GM19035 (cell line): ENCODE measurements around the gene IGF2R.

Experiments
- ATAC-seq: cut with Tn5 transposase; IDR thresholded peaks from one replicate; pipeline ENCODE4 v1.9.1; 2021; ENCODE audit not compliant: unreplicated experiment

Gene IGF2R

DNA sequence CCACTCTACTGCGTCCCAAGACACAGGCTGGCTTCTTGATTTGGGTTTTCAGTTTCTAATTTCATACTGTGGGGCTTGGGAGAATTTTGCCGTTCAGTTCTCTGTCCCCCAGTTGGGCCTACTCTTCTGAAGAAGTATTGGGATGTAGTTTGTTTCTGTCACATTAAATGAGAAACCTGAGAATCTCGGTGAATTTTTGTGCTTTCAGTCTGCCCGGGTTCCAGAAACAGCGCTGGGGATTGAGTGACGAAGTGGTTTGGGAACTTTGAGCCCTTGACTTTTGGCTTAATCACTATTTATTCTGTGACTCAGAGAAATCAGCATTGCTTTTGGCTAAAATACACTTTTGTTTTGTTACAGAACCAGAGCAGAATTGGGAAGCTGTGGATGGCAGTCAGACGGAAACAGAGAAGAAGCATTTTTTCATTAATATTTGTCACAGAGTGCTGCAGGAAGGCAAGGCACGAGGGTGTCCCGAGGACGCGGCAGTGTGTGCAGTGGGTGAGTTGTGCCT, 74.0 kb downstream of the IGF2R start:
- no peak for ATAC-seq

DNA sequence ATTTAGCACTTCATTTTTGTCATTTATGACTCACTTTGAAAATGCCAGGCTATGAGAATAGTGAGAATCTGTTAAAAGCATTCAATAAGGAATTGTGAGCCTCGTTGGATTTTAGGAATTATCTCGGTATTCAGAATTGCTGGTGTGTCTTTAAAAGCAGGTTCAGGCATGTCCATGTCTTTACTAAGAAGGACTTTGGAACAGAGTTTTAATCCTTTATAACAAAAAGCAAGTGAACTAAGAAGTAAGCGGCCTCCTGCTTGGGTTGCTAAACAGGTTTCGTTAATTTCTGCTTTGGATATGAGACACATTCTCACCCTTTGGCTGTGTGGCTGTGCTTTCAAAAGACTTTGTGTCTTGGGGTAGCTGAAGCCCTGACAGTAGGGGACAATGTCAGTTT, 74.9 kb downstream of the IGF2R start:
- no peak for ATAC-seq

DNA sequence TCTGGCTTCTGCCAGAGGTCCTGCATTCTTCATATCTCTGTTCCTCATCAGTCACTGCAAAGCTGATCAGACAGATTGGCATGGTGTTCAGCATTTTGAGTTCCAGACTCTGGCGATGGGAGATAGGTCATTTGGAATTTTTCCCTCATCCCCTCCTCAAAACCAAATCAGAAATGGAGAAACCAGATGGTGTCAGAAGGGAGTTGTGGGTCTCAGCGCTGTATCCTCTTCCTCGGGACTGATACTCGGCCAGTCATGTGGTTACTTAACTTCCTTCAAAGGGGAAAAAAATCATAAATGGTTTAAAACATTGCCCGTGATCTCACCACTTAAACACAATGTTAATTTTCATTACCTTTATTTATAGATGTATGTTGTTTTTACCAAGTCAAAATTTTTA, 75.8 kb downstream of the IGF2R start:
- no peak for ATAC-seq

DNA sequence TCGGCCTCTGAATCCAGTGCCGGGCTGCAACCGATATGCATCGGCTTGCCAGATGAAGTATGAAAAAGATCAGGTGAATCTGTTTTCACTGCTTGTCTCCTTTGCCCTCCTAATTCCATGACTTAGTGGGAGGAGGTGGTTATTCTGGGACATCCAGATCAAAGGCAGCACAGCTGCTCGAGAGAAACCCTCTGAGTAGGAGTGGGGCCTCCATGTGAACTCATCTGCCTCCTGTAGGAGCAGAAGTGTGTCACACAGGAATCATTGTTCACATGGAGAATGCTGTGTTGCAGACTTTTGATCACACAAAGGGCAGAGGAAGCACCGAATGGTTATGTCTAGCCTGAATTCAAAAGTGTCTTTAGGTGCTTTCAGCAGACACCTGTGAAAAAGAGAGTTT, 79.6 kb downstream of the IGF2R start:
- no peak for ATAC-seq

DNA sequence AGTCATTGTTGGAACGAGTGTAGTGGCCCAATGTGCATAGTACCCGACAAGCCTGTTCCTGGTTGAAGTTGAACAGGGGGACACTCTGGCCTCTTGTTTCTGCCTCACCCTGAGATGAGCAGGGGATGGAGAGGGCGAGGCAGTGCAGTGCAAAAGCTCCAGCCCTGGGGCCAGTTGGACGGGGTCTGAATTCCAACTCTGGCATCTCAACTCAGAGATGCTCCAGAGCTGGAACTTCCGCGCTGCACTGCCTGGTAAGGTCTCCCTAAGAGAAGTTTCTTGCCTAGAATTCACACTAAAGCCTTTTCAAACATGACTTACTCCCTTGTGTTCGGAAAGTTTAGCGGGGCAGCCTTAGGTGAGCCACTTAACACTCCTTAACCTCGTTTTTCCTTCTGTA, 80.5 kb downstream of the IGF2R start:
- ATAC-seq: no peak

DNA sequence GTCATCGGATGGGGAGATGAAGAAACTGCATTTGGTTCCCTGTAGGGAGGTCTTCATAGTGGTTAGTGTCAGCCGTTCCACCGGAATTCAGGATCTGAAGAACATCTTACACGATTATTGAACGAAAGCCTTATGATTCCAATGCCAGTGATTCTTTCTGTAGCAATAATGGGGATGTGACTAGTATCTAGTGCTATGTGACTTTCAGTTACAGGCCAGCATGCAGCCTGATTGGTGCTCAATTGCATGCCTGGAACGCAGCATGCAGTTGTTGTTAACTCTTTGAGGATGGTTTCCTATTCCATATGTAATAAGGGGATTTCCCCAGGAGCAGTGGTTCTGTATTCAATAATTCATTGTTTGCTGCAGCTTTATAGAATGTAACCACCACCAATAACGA, 81.1 kb downstream of the IGF2R start:
- ATAC-seq: no peak

DNA sequence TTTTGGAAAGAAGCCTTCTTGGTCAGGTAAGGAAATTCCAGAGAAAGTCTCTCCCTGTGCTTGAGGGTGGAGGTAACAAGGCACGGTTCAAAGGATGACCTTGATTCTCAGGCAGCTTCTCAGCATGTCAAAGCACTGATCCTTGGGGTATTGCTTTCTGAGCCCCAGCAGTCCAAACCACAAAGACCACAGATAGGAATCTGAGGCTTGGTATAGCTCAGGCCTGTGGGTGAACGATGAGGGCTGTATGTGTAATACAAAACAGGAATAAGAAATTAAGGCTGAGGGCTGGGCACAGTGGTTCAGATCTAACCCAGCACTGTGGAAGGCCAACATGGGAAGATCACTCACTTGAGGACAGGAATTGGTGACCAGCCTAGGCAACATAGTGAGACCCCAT, 82.5 kb downstream of the IGF2R start:
- no peak for ATAC-seq

DNA sequence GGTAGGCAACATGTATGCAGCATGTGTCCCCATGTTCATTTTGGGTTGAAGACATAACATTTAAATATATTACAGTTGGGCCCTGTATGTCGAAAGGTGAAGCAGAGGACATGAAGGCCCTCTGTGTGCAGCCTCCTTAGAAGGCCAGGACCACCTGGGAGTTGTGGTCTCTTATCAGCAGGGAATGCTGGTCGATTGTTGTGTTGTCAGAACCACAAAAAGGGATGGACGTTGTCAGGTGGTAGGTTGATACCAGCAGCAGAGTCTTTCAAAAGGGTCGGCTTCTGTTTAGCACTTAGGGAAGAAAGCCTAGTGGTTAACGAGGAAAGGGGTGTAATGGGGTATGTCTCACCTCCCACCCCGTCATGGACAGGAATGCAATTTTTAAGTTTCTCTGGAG, 85.4 kb downstream of the IGF2R start:
- no peak for ATAC-seq

DNA sequence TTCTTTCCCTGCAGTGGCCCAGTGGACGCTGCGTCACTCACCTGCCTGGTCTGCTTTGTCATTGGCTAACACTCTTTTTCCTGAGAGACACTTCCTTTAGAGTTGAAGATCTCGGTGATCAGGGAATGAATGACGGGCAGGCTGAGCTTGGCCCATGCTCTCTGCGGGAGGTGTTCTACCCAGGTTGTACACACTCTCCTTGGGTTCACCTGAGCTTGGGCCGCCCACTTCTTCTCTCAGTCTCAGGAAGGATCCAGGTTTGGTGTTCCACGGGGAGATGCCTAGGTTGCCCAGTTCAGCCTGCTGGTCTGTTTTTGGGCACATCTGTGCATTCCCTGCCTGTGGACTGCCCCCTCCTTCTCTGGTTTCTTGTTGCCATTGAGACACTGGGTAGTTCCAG, 86.0 kb downstream of the IGF2R start:
- ATAC-seq: no peak

DNA sequence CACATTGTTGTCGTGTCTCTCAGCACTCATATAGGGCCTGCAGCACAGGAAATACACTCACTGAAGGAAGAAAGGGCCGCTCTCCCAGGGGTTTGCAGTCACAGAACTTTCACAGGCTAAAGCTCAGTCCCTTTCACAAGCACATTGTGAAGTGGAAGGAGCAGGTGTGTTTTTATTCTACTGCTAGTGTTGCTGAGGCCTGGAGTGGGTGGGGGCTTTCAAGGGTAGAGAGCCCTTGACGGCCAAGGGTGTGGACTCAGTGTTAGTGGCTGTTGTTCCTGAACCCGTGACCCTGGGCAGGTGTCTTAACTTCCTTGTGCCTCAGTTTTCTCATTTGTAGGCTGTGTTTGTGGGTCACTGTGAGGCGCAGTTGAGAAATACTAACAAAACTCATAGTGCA, 86.5 kb downstream of the IGF2R start:
- no peak for ATAC-seq

DNA sequence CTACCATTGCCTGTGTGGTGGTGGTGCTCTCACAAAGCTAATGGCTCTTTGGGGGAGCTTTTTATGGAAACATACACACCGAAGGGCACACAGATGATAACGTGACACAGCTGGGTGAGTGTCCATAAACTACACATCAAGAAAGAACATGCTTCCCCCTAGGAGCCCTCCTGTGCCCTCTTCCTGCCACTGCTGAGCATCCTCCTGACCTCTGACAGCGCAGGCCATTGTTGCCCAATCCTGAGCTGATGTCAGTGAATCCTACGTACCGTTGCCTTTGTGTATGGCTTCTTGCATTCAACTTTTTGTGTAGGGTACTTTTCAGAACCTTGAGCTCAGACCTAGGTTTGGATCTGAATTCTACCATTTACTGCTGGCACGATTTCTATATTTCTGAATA, 86.9 kb downstream of the IGF2R start:
- no peak for ATAC-seq

DNA sequence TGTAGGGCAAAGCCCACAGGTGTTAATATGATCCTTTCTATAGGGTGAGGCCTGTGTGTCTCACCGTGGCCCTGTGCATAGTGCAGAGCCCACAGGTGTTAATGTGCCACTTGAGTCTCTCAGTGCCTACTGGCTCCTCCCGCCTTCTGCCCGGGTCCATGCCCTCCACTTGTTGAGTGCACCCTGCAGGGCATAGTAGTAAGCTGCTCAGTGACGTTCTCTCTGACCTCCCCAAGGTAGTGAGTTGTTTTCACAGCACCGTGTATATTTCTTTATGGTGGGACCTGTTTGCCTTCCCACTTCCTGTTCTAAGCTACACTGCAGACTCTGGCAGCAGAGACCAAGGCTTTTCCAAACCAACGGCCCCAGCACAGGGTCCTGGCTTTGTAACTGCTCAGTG, 88.2 kb downstream of the IGF2R start:
- no peak for ATAC-seq

DNA sequence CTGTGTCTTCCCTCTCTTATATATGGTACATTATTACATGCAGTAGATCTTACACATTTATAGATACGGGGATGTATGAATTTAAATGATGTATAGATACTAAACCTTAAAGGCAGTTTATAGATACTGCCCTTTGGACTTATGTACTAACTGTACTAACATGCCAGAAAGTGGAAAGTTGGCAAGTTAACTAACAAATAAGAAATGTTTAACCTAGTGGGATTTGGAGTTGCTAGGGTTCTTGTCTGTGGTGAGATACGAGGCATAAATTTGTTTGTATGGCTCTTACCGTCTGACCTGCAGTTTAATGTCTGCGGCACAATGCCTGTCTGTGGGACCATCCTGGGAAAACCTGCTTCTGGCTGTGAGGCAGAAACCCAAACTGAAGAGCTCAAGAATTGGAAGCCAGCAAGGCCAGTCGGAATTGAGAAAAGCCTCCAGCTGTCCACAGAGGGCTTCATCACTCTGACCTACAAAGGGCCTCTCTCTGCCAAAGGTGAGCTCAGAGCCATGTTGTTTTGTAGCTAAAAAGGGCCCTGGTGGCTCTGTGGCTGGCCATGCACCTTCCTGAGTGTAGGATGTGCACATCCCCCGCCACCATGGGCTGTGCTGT, 89.8 kb downstream of the IGF2R start:
- no peak for ATAC-seq

DNA sequence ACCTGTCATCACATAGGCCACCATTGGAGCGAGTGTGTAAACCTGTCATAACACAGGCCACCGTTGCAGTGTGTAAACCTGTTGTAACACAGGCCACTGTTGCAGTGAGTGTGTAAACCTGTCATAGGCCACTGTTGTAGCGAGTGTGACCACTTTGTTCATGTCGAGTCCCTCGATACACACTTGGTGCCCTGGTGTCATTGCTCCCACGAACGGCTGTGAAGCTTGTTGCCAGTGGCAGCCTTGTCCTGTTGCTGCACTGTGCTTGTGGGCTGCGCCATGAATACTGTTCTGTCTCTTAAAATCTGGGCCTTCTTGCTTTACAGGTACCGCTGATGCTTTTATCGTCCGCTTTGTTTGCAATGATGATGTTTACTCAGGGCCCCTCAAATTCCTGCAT, 91.3 kb downstream of the IGF2R start:
- no peak for ATAC-seq

DNA sequence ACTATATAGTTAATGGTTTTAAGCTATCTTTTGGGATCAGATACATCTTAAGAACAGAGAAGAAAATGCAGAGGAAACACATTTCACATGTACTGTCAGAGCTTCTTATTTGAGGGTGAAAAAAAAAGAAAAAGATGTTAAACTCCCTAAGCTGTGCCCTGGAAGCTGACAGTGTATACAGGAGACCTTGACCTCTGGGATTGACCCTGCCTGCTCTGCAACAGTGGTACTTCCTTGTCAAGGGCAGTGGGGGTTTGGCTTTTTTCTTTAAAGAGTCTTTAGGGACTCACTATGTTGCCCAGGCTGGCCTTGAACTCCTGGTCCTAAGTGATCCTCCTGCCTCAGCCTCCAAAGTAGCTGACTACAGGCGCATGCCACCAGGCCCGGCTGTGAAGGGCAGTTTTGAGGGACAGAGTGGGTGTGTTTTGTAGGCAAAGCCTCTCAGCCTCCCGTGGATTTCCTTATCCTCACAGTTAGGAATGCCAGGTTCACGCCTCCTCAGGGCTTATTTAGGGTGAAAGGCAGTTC, 92.1 kb downstream of the IGF2R start:
- ATAC-seq: no peak

DNA sequence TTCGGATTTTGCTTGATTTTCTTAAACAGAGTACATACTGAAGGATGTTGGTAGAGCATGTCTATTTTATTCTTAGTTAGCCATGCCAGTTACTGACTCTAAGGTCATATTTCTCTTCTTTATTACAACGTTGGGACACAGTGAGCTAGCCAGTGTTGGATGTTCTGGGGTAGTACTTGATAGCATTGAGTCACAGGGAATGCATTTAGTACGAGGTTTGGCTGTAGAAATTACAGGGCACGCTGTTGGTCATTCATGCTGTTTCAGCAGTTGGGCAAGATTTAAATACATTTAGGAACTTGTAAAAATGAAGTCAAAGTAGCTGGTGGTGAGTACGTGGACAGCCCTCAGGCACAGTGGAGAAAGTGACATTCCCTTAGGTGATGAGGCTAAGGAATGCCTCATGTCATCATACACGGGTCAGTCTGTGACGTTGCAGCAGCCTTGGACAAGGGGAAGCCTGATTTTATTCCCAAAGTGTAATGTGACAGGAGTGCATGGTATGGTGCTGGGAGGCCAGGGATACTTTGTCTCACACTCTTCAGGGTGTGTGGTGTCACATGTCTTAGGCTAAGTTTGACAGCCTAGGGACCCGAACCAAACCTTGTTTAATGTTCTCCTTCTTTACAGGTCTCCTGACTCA, 95.0 kb downstream of the IGF2R start:
- ATAC-seq: no peak

DNA sequence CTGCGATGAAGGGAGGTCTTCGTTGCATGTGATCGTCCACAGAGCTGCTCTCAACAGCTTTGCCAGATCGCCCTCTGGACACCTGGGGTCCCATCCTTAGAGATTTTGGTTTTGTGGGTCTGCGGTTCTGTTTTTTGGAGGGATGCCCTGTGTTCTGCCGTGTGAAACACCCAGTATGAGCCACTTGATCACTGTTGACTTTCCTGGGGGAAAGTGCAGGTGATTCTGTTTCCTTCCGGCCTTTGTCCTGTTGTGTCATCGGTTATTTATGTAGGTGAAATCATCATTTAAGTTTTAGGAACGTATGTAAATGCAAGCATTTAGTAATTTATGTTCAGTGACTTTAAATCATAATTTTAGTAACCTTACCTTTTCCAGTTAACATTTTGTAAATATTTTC, 96.3 kb downstream of the IGF2R start:
- no peak for ATAC-seq

DNA sequence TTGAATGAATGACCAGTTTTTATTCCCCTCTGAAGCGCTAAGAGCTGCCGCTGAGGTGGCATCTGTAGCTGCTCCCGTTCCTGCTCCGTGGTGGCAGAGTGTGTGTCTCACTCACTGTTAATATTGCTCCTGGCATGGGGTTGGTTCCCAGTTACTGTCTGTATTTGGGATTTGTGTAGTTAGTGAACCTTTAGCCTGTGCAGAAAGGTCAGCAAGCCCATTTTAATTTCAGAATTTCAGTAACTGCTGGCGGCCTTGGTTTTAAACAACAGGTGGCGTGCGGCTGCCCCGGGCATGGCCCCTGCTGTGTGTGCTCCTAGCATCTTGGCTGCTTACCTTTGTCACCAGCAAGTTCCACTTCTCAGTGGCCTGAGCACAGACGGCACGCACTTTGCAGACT, 98.7 kb downstream of the IGF2R start:
- ATAC-seq: no peak

DNA sequence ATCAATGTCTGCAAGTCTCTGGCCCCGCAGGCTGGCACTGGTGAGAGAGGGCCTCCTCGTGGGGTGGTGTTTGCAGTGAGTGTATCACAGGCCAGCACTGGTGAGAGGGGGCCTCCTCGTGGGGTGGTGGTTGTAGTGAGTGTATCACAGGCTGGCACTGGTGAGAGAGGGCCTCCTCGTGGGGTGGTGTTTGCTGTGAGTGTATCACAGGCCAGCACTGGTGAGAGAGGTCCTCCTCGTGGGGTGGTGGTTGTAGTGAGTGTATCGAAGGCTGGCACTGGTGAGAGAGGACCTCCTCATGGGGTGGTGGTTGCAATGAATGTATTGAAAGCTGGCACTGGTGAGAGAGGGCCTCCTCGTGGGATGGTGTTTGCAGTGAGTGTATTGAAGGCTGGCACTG, 99.5 kb downstream of the IGF2R start:
- ATAC-seq: no peak

DNA sequence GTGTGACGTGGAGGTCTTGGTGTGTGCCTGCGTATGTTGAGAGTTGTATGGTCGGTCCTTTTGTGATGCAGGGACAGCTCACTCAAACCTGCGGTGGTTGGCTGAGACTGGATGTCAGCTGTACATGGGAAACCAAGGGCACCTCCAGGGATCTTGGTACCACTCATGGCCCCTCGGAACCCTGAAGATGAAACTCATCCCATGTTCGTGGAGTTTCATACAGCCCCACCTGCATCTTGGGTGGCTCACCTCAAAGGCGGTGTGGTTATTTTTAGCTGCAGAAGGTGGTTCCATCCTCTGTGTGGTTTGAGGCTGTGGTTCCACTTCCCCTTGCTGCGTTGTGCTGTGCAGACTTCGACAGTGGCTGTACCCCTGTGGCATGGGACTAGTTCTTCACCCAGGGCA, 100.2 kb downstream of the IGF2R start:
- ATAC-seq: peak; percentile 94

DNA sequence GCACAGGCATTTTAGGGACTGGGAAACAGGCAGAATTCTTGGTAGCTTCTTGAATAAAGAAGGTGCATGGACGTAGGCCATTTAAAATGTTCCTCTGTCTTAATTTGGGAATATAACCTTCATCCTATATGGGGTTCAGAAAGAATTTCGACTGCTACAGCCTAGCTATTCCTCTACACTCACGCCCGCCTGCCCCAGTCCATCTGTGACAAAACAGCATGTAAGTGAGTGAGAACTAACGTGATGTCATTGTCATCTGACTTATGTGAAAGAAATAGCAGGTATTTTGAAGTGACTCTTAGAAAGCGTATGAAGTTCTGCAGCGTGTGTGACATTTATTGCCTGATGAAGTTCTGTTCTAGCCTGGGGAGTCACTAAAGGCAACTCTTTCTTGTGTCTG, 100.6 kb downstream of the IGF2R start:
- peak; percentile 13 for ATAC-seq

DNA sequence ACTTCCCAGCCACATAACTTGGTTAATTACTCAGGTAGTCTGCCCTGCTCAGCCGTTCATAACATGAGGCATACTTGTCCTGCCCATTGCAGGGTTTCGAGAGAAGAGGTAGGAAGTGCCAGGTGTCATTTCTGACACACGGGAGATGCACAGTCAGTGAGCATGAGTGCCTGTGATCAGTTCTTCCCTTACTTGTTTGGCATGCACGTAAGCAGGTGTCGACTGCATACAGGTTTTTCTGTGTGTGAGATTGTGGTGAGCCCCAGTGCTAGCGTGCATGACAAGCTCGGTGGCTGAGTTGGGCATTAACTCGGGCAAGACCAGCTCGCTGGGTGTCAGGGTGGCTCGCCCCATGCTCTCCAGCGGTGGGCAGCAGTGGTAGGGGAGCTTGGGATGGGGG, 101.5 kb downstream of the IGF2R start:
- ATAC-seq: no peak

DNA sequence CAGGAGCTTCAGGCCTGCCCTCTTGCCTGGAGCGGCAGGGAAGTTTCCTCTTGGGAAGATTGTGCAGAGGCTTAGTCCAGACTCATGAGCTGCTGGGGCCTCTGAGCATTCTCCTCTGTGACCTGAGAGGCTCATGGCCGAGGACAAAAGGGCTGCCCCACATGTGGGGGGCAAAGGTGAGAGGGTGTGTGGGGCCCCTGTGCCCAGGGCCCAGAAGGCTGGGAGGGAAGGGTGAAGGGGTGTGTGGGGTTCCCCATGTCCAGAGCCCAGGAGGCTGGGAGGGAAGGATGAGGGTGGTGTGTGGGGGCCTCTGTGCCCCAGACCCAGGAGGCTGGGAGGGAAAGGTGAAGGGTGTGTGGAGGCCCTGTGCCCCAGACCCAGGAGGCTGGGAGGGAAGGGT, 101.9 kb downstream of the IGF2R start:
- no peak for ATAC-seq
